ENCODE data around the gene DNAJB8. TPM values are rescaled to one million over a fixed set of nuclear protein-coding genes. Genes with fewer than 3 reads are reported as not detected.

DNAJB8 gene
- total RNA-seq, 1 experiment from 2014 or later, result not detected

DNA sequence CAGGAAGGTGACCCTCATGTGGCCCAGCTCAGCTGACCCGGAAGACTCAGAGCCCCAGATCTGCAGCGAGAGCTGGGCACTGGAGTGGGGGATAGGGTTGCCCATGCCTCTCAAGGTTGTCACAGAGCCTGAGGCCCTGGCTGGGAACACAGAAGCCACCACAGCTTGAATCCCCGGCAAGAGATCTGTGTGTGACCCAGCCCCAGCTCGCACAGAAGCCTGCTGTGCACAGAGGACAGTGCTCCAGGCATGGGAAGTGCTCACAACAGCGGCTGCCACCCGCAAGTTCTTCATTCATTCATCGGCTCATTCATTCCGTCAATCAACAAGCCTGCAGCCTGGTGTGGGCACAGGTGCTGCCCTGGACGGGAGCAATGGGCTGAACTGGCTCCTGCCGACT lies 36.4 kb downstream of the DNAJB8 start:
- H3K27ac Mint-ChIP-seq (ENCODE audit: unreplicated experiment), result no peak overlapping the region
- intact Hi-C loops (cut with micrococcal nuclease; ENCODE audit: unreplicated experiment), result no loop called here
- H3K4me1 Mint-ChIP-seq (ENCODE audit: low read depth, unreplicated experiment), result peaks cover 12% of the 10 kb centered on the region
- no peaks in the 10 kb centered on the region for H3K27me3 Mint-ChIP-seq (ENCODE audit: insufficient read depth, unreplicated experiment)
- H3K9me3 Mint-ChIP-seq (ENCODE audit: unreplicated experiment), result no peaks in the 10 kb centered on the region
- Histone ChIP-seq H3K4me1 (peaks cover 30% of the 10 kb centered on the region), H3K9me3 (no peaks in the 10 kb centered on the region), H3K36me3 (ENCODE audit: control insufficient read depth, insufficient read depth, low read length) (no peaks in the 10 kb centered on the region; the same call in 1 of the 2 replicates), H3K27me3 (replicated peaks; ENCODE audit: control insufficient read depth, insufficient read depth, low read length) (no peaks in the 10 kb centered on the region), H3K4me3 (ENCODE audit: low read depth, low read length) (no peak overlapping the region)
- peaks cover 6% of the 10 kb centered on the region for H3K36me3 Mint-ChIP-seq (ENCODE audit: insufficient read depth, unreplicated experiment)
- DNase-seq, result no peak
- ChIA-PET POLR2A (no interaction called here), CTCF (no interaction called here)
- TF ChIP-seq, protein P1, sequence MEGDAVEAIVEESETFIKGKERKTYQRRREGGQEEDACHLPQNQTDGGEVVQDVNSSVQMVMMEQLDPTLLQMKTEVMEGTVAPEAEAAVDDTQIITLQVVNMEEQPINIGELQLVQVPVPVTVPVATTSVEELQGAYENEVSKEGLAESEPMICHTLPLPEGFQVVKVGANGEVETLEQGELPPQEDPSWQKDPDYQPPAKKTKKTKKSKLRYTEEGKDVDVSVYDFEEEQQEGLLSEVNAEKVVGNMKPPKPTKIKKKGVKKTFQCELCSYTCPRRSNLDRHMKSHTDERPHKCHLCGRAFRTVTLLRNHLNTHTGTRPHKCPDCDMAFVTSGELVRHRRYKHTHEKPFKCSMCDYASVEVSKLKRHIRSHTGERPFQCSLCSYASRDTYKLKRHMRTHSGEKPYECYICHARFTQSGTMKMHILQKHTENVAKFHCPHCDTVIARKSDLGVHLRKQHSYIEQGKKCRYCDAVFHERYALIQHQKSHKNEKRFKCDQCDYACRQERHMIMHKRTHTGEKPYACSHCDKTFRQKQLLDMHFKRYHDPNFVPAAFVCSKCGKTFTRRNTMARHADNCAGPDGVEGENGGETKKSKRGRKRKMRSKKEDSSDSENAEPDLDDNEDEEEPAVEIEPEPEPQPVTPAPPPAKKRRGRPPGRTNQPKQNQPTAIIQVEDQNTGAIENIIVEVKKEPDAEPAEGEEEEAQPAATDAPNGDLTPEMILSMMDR (IDR thresholded peaks at IDR 0.05; ENCODE audit: insufficient read depth in 1 of 2, low read depth in 1 of 2, low read length in 1 of 2, severe bottlenecking in 1 of 2, unreplicated experiment in 1 of 2), result no peak
- no peak overlapping the region for H3K4me3 Mint-ChIP-seq (ENCODE audit: unreplicated experiment)
- BruUV-seq (replicated peaks), result no TSS peak

- Mint-ChIP-seq H3K36me3 (ENCODE audit: insufficient read depth, unreplicated experiment) (peaks cover 6% of the 10 kb centered on the region), H3K27me3 (ENCODE audit: insufficient read depth, unreplicated experiment) (no peaks in the 10 kb centered on the region), H3K9me3 (ENCODE audit: unreplicated experiment) (no peaks in the 10 kb centered on the region), H3K4me1 (ENCODE audit: low read depth, unreplicated experiment) (peaks cover 12% of the 10 kb centered on the region), H3K27ac (ENCODE audit: unreplicated experiment) (no peak overlapping the region), H3K4me3 (ENCODE audit: unreplicated experiment) (no peak overlapping the region)
- Histone ChIP-seq H3K4me1 (peaks cover 24% of the 10 kb centered on the region), H3K27me3 (replicated peaks; ENCODE audit: control insufficient read depth, insufficient read depth, low read length) (no peaks in the 10 kb centered on the region), H3K9me3 (no peaks in the 10 kb centered on the region), H3K4me3 (ENCODE audit: low read depth, low read length) (no peak overlapping the region), H3K36me3 (ENCODE audit: control insufficient read depth, insufficient read depth, low read length) (no peaks in the 10 kb centered on the region; the same call in 1 of the 2 replicates)
- DNase-seq, result no peak
- TF ChIP-seq, protein P1 (IDR thresholded peaks at IDR 0.05; ENCODE audit: insufficient read depth in 1 of 2, low read depth in 1 of 2, low read length in 1 of 2, severe bottlenecking in 1 of 2, unreplicated experiment in 1 of 2), result no peak
- ChIA-PET CTCF (no interaction called here), POLR2A (no interaction called here)
- no TSS peak for BruUV-seq (replicated peaks)
- intact Hi-C loops (cut with micrococcal nuclease; ENCODE audit: unreplicated experiment), result loop anchor here (10.0 kb wide), 1 partner anchor 155 kb away; no protein-coding TSS in a partner anchor
Measured at GRCh38 chr3:128429751-128430150, 36.9 kb downstream of the DNAJB8 start.

DNA sequence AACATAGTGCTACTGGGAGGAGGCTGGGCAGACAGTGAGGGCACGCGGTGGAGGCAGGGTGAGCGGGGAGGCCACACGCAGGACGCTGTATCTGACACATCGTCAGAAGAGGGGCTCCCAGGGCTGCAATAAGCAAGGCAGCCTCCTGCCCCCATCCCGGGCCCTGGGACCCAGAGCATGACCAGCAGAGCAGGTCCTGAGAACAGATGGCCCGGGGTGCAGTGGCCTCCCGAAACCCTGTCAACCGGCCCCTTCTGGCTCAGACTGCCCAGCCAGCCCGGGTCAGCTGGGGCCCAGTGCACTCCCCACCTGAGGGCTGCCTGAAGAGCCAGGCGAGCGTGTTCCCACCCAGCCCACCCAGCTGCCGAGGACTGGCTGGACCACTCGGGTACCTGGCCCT lies 37.4 kb downstream of the DNAJB8 start:
- no peaks in the 10 kb centered on the region for H3K27me3 Mint-ChIP-seq (ENCODE audit: insufficient read depth, unreplicated experiment)
- peaks cover 12% of the 10 kb centered on the region for H3K4me1 Mint-ChIP-seq (ENCODE audit: low read depth, unreplicated experiment)
- intact Hi-C loops (cut with micrococcal nuclease; ENCODE audit: unreplicated experiment), result loop anchor here (10.0 kb wide), 1 partner anchor 156 kb away; no protein-coding TSS in a partner anchor
- H3K9me3 Mint-ChIP-seq (ENCODE audit: unreplicated experiment), result no peaks in the 10 kb centered on the region
- no peak overlapping the region for H3K27ac Mint-ChIP-seq (ENCODE audit: unreplicated experiment)
- H3K27me3 ChIP-seq (replicated peaks; ENCODE audit: control insufficient read depth, insufficient read depth, low read length), result no peaks in the 10 kb centered on the region
- ChIA-PET POLR2A (no interaction called here), CTCF (interaction anchor here (1.0 kb wide), 1 partner anchor 68 kb away, joined by 3 read pairs; no protein-coding TSS in a partner anchor)
- H3K4me3 ChIP-seq (ENCODE audit: low read depth, low read length), result no peak overlapping the region
- no peak overlapping the region for H3K4me3 Mint-ChIP-seq (ENCODE audit: unreplicated experiment)
- H3K36me3 Mint-ChIP-seq (ENCODE audit: insufficient read depth, unreplicated experiment), result peaks cover 6% of the 10 kb centered on the region
- H3K9me3 ChIP-seq, result no peaks in the 10 kb centered on the region
- no peak for DNase-seq
- H3K4me1 ChIP-seq, result peaks cover 19% of the 10 kb centered on the region
- BruUV-seq (replicated peaks), result no TSS peak
- TF ChIP-seq, protein P1 (IDR thresholded peaks at IDR 0.05; ENCODE audit: insufficient read depth in 1 of 2, low read depth in 1 of 2, low read length in 1 of 2, severe bottlenecking in 1 of 2, unreplicated experiment in 1 of 2), result no peak
- no peaks in the 10 kb centered on the region; the same call in 1 of the 2 replicates for H3K36me3 ChIP-seq (ENCODE audit: control insufficient read depth, insufficient read depth, low read length)

Data from Caco-2 (cell line).